PFSK-1 (cell line): ENCODE results near the gene RNU6-1.

Experiments
- FOXP2 ChIP-seq: optimal IDR thresholded peaks from 2 replicates; pipeline ENCODE3; 2011; ENCODE audit warnings: borderline replicate concordance, control low read depth, inconsistent platforms; ENCODE audit not compliant: insufficient read depth; ENCODE audit errors: extremely low read length, extremely low read depth
- POLR2AphosphoS5 ChIP-seq: IDR thresholded peaks from 2 replicates; pipeline ENCODE4 v1.6.1; 2012; ENCODE audit warnings: low read depth, mild to moderate bottlenecking, control low read depth, low read length, moderate library complexity
- REST ChIP-seq, 2 experiments: IDR thresholded peaks; 2 replicates each; pipeline versions ENCODE4 v1.6.1 to v1.8.0; 2011 to 2012; ENCODE audit warnings: low read depth in 2 of 2, low read length in 2 of 2, control low read depth in 1 of 2, inconsistent platforms in 1 of 2, mild to moderate bottlenecking in 1 of 2, moderate library complexity in 1 of 2; ENCODE audit not compliant: insufficient read depth in 1 of 2
- SIN3A ChIP-seq: IDR thresholded peaks from 2 replicates; pipeline ENCODE4 v1.6.1; 2012; ENCODE audit warnings: mild to moderate bottlenecking, low read length, moderate library complexity, borderline replicate concordance; ENCODE audit not compliant: insufficient read depth
- TAF1 ChIP-seq: IDR thresholded peaks from 2 replicates; pipeline ENCODE4 v1.6.1; 2012; ENCODE audit warnings: low read length, control low read depth, borderline replicate concordance; ENCODE audit not compliant: insufficient read depth

RNU6-1 gene

GRCh38 chr15:67796196-67797127 is 43.4 kb downstream of the RNU6-1 start:
- TF ChIP-seq REST (IDR thresholded peaks at IDR 0.05; ENCODE audit: insufficient read depth in 1 of 2, low read depth in 2 of 2, low read length in 2 of 2), result 0 out of 4 replicates have a peak, but pooled peaks of 1 of the 2 experiments have one; percentile 25
- no peak for TF ChIP-seq POLR2AphosphoS5

GRCh38 chr15:67794832-67795574 is 44.8 kb downstream of the RNU6-1 start:
- TF ChIP-seq SIN3A (no peak), REST (IDR thresholded peaks at IDR 0.05; ENCODE audit: insufficient read depth in 1 of 2, low read depth in 2 of 2, low read length in 2 of 2) (no peak), POLR2AphosphoS5 (no peak), FOXP2 (no peak), TAF1 (no peak)

GRCh38 chr15:67792250-67792942 is 47.4 kb downstream of the RNU6-1 start:
- TF ChIP-seq FOXP2 (no peak), SIN3A (peak; percentile 37; the same call in 1 of the 2 replicates), POLR2AphosphoS5 (no peak)

GRCh38 chr15:67790610-67791319 is 49.1 kb downstream of the RNU6-1 start:
- no peak for TF ChIP-seq POLR2AphosphoS5
- no peak for TF ChIP-seq FOXP2
- no peak for TF ChIP-seq SIN3A
- TF ChIP-seq REST (IDR thresholded peaks at IDR 0.05; ENCODE audit: insufficient read depth in 1 of 2, low read depth in 2 of 2, low read length in 2 of 2), result no peak
- no peak for TF ChIP-seq TAF1
